Sciatic nerve (tissue), 2 donors: ENCODE data around the gene PIGL. TPM values are rescaled to one million over a fixed set of nuclear protein-coding genes. Genes with fewer than 3 reads are reported as not detected.

Experiments used
- ATAC-seq: fragments of 200-7000 bp; cut with Tn5 transposase; one replicate; pipeline ENCODE4 v1.9.1; 2020; ENCODE audit warnings: mild to moderate bottlenecking, moderate library complexity
- DNase-seq: peaks from one replicate; pipeline ENCODE4 v3.0.0-alpha.2; 2020; ENCODE audit warnings: low spot score
- intact Hi-C: fragments of 100-400 bp; cut with DNase I; formaldehyde crosslinking; loops from one replicate; pipeline ENCODE4 v1.14.2; 2022
- total RNA-seq: library from RNA; stranded (reverse); fragmentation: NEBNext Ultra II Directional; extraction: Animal tissue kit (Norgen Biotek cat#: 25700); gene quantifications from one replicate; pipeline ENCODE4 v1.2.1, GENCODE V29; 2021
- donor health status: DM: no; HTN: no; CAD: no.
- donor health status: DM: no; HTN: no; CAD: no.

PIGL gene
- total RNA-seq, 1 donor from 2014 or later, result 54.7 TPM

DNA sequence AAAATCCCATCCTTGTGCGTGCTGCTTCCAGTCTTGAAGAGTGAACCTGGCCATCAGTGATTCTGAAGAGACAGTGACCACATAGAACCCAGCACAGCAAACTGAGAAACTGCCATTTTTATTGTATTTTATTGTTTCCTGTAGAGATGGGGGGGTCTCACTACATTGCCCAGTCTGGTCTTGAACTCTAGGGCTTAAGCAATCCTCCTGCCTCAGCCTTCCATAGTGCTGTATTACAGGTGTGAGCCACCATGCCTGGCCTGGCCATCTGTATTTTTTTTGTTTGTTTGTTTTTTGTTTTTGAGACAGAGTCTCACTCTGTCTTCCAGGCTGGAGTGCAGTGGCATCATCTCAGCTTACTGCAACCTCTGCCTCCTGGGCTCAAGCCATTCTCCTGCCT is 122.4 kb downstream of the PIGL start:
- intact Hi-C loops, result no loop called here
- DNase-seq (no peak), ATAC-seq (no peak)

DNA sequence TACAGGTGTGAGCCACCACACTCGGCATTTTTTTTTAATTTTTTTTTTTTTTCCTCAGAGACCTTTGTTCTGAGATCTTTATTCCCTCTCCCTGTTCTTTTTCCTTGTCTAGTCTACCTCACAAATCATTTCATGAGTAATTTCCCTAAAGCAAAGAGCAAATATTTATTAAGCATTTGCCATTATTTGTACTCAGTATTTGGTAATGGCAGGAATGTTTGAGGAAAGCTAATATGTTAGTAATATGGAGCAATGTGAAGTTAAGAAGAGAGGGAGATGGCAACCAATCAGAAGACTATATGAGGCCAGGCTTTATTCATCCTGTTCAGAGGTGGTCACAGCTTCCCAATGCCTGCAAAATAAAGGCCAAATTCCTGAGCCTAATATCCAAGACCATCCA is 122.9 kb downstream of the PIGL start:
- ATAC-seq, result no peak
- no peak for DNase-seq
- intact Hi-C loops, result no loop called here

DNA sequence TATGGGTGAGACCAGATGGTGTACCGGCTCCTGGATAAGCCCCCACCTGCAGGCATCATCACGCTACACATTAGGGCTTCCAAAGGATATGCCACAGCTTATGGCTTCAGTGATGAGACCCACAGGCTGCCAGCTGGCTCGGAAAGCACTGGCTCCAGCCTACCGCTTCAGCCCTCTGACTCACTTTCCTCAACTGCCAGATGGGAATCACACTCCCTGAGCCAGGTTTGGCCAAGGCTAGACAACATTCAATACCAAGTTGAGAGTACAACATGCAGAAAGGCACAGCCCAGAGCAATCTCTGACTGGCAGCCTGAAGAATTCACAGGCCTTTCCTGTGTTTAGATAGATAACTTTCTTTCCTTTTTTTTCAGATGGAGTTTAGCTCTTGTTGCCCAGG is 126.0 kb downstream of the PIGL start:
- intact Hi-C loops, result no loop called here
- ATAC-seq (peak; percentile 28), DNase-seq (no peak)

DNA sequence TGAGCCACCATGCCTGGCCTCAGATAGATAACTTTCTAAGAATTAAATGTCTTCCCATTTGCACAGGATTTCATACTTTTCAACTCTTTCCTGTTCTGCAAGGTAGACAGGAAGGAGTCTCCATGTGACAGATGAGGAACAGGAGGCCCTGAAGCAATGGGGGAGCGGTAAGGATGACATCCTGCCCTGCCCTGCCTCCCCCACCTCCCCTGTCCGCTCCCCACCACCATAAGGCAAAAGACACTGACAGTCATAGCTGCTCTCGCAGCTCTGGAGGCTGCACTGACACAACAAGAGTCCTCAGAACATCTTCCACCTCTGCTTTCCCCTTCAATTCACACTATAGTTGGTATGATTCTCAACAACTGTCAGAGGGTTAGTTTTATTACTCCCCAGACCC is 126.6 kb downstream of the PIGL start:
- no peak for DNase-seq
- intact Hi-C loops, result no loop called here
- no peak for ATAC-seq

DNA sequence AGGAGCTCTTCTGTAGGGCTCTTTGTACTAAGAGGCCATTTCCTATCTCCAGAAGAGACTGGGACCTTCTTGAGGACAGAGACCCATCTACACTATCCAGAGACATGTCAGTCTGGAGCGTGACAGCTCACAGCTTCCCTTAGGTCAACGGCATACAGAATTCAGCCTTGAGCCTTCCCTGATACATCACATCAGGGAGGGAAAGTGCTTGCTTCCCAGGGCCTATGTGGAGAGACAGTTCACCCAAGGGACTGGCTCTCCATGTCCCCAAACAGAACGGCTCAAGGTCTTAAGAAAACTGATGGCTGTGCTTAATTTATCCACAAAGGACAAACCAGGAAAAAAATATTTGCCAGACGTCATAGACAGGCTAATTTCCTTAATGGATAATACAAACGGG is 128.6 kb downstream of the PIGL start:
- DNase-seq (no peak), ATAC-seq (no peak)
- intact Hi-C loops, result no loop called here

DNA sequence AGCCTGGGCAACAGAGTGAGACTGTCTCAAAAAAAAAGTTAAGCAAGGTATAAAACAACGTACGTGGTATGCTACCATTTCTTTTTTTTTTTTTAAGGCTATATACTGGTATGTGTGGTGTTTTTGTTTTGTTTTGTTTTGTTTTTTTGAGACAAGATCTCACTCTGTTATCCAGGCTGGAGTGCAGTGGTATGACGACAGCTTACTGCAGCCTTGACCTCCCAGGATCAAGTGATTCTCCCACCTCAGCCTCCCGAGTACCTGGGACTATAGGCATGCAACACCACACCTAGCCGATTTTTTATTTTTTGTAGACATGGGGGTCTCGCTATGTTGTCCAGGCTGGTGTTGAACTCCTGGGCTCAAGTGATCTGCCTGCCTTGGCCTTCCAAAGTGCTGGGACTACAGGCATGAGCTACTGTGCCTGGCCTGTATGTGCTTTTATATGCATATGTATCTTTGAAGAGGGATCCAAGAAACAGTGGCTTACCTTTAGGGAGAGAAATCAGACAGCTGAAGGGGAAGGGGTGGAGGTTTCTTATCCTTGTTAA is 129.8 kb downstream of the PIGL start:
- ATAC-seq, result no peak
- no peak for DNase-seq
- intact Hi-C loops, result no loop called here

DNA sequence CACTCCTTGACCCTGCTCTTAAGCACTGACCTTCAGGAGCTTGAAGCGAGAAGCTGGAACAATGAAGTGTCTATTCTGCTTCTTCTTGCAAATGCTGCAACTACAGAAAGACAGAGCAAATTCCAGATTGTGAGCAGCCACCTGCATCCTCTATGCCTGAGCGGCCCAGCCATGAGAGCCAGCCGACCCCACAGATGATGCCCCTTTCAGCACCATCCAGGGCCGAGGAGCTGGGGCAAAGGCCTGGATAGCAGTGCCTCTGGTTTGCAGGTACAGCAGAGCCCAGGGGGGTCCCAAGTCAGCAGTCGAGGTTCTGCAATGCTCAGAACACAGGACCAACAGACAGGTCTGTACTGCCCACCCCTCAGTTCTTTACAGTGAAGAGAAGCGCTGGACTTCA is 131.6 kb downstream of the PIGL start:
- ATAC-seq (no peak), DNase-seq (no peak)
- intact Hi-C loops, result no loop called here

DNA sequence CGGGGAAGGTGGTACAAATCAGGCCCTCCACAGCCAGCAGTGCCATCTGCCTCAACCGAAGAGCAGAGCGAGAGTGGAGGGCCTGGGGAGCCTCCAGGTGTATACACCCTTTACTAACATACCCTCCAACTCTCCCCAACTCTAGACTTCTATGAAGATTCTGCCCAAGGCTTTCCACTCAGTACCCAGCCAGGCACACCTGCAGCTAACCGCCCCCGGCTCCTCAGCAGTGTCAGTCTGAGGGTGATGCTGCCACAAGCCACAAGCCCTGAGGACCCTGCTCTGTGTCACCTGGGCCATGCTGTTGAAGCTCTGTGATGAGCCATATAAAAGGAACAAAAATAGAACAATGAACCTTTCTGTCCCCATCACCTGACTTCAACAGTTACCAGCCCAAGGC is 132.4 kb downstream of the PIGL start:
- no peak for ATAC-seq
- DNase-seq, result no peak
- intact Hi-C loops, result no loop called here

DNA sequence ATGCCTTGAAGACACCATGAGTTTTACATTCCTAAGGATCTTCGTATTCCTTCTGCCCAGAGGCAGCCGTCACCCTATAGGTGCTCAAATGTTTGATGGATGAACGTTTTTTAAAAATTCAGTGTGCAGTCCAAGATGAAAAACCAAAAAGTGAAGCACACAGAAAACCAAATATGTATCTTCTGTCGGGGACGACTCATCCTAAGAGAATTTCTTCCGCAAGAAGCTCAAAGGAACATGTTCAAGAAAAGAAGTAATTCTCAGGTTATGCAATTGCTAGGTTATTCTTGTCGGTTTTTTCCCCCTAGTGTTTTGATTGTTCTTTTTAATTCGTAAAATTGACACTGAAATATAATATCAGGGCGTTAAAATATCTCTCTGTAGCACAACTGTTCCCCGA is 134.8 kb downstream of the PIGL start:
- ATAC-seq (no peak), DNase-seq (no peak)
- intact Hi-C loops, result no loop called here

DNA sequence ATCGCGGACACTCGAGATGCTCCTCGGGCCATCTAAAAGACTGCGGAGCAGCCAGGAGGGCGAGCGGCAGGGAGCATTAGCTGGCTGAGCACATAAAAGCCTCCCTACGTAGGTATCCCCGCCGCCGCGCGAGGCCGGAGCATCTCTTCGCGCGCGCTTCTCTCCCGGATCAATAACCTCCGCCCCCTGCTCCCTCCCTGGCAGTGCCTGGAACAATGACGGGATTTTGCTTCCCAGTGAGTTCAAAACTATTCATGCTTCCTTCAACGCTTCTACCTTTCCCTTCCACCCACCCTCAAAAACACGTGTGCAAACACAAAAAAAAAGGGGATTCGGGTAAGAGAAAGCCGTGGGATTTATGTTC is 135.3 kb downstream of the PIGL start:
- DNase-seq (no peak), ATAC-seq (peak; percentile 60)
- intact Hi-C loops, result no loop called here

DNA sequence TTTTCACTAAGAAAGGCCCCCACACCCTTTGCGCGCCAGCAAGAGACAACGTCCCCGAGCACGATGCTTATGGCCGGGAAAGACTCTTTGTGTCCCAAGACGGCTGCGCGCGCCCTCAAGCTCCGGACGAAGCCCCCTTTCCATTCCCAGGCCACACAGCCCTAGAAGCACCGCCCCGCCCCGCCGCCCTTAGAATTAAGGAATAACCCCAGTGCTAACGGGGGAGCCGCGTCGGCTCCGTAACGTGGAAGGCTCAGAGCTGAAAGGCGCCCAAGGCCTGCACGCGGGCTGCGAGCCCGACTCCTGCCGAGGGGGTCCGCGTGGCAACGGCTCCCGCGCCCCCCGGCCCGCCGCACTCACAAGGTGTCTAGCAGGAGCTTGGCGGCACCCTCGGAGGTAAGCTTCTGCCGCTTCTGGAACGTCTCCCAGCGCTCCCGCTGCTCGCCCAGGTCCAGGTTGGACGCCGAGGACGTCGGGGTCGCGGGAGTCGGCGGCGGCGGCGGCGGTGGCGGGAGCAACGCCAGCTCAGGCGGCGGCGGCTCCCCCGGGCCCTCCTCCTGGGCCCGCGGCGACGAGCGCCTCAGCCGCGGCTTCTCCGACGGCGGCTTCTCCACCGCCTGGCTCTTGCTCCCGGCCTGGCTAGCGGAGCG is 135.8 kb downstream of the PIGL start:
- peak; percentile 58 for ATAC-seq
- intact Hi-C loops, result no loop called here
- DNase-seq, result peak; percentile 64

DNA sequence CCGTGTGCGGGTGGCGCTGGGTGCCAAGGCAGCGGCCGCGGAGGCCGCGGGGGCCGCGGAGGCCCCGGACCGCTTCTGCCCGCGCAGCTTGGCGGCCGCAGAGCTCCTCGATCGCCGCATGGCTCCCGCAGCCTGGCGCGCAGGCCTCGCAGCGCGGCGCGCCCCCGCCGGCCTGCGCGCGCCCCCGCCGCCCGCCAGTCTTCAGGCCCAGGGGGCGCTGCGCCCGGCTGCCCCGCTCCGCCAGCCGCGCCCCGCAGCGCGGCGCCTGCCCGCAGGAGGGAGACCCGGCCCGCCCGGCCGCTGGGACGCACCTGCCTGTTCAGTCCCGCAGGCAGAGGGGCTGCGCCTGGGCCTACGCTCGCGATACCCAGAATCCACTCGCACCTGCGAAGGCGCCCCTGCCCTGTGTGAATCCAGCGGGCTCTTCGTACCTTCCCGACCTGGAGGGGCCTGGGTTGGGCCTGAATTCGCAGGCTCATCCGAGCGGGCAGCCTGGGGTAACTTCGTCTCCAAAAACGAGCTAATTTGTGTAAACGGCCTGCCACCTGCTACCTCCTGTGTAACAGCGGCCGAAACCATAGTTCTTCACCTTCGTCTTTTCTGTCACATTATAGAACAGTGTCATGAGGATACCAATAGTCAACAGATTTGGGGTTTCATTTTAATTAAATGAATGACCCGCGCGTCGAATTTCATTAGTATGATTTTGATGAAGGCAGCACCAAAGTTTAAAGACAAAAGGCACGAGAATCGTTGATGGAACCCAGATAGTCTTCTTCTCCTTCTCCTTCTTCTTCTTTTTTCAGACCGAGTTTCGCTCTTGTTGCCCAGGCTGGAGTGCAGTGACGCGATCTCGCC is 136.5 kb downstream of the PIGL start, which contains the start of gene CENPV:
TSS of gene CENPV (minus strand) at position 153 of the 858 bp plus-strand sequence. CDS start at position 120, 33 bp downstream.
- ATAC-seq (peak; percentile 27), DNase-seq (peak; percentile 61)
- intact Hi-C loops, result no loop called here

DNA sequence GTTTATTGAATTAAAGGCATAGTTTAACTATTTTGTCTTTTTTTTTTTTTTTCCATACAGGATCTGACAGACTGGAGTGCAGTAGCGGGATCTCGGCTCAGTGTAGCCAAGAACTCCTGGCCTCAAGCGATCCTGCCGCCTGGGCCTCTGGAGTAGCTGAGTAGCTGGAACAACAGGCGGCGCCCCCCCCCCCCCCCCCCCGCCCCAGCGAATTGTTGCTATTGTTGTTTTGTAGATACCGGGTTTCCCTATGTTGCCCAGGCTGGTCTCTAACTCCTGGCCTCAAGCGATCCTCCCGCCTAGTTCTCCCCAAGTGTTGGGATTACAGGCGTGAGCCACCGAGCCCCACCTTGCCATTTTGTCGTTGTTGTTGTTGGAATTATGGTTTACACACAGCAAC is 137.6 kb downstream of the PIGL start:
- ATAC-seq, result no peak
- no peak for DNase-seq
- intact Hi-C loops, result no loop called here

DNA sequence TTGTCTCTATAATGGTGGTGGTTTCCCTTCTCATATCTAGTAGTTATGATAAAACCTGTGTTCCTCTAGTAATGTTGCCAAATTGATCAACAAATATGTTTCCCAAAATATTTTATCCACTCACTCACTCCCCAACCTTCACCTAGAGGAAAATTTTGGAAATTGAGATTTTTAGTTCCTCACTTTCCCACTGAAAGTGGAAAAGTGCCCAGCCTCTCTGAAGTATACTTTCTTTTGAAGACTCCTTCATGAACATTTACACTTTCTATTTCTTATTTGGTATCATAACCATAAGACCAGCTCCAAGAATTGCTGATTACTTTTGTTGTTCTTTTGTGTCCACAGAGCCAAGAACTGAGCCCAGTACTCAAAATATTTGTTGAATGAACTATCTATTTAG is 141.4 kb downstream of the PIGL start:
- intact Hi-C loops, result no loop called here
- ATAC-seq, result no peak
- DNase-seq, result no peak

DNA sequence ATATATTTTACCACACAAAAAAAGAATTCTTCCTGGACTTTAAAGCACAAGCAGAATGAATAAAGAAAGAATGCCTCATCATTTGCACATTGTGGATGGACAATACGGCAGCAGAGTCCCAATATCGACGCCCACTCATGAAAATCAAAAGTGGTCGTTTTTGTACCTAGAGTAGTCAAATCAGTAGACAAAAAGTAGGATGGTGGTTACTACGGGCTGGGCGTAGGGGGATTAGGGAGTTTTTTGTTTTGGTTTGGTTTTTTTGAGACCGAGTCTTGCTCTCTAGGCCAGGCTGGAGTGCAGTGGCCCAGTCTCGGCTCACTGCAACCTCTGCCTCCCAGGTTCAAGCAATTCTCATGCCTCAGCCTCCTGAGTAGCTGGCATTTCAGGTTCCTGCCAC is 144.9 kb downstream of the PIGL start:
- intact Hi-C loops, result no loop called here
- ATAC-seq (no peak), DNase-seq (no peak)

DNA sequence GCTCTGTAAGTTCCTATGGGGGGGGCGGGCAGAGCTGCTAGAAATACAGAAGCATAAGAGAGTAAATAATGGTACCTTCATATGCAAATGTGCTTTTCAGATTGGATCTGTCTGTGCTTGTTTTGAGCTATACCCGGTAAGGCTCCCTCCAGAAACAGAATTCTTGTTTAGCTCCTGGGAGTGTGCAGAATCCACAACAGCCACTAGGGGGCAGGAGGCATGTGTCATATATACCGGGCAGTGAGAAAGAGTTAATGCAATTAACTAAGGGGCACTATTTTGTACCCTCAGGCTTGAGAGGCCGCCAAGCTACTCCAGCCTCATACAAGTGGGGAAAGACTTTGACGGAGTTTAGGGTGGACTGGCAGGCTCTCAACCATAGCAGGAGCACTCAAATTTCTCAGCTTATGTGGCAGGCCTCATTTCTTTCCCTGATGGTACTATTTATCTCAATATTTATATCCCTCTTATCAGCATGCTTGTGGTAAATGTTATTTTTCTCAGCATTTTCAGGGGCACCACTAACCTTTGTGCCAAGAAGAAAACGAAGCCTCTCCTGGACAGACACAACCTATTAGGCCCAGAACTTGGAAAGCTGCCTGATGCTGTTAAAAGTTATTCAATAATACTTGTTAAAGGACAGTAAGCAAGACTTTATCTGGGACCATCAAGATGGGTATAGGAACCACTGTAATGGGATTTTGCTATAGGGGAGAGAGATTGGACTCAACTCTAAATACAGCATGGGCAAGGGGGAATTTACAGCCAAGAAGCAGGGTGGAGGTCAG is 146.9 kb downstream of the PIGL start:
- intact Hi-C loops, result no loop called here
- peak; percentile 83 for DNase-seq
- peak; percentile 87 for ATAC-seq

DNA sequence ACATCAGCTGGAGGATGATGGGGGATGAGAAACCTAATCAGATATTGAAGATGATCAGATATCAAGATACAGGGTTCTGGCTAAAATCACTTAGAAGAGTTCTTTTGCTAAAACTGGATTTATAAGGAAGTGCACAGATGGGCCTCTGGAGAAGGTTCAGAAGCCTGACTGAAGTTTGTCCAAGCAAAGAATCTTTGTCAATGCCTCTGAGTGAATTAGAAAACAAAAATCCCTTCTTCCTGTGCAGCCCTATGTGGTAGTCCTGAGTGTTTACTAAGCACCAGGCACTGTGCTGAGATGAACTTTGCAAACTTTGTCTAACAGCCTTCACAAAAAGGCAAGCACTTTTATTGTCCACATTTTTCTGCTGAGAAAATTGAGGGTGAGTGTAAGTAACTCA is 147.6 kb downstream of the PIGL start:
- ATAC-seq, result peak; percentile 38
- DNase-seq, result no peak
- intact Hi-C loops, result no loop called here

DNA sequence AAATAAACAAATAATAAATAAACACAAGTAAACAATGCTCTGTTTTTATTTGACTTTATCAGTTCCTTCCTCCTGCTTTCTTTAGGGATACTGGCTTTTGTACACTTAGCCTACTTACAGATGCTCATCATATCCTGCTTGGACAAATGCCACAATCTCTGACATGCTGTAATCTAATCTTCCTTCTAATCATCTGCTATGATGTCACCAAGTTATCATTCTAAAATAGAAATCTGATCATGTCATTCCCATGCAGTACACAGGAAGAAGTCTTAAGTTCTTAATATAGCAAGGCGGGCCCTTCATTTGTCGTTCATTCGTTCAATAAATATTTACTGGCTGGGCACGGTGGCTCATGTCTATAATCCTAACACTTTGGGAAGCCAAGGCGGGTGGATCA is 154.7 kb downstream of the PIGL start:
- ATAC-seq, result no peak
- DNase-seq, result no peak
- intact Hi-C loops, result no loop called here

DNA sequence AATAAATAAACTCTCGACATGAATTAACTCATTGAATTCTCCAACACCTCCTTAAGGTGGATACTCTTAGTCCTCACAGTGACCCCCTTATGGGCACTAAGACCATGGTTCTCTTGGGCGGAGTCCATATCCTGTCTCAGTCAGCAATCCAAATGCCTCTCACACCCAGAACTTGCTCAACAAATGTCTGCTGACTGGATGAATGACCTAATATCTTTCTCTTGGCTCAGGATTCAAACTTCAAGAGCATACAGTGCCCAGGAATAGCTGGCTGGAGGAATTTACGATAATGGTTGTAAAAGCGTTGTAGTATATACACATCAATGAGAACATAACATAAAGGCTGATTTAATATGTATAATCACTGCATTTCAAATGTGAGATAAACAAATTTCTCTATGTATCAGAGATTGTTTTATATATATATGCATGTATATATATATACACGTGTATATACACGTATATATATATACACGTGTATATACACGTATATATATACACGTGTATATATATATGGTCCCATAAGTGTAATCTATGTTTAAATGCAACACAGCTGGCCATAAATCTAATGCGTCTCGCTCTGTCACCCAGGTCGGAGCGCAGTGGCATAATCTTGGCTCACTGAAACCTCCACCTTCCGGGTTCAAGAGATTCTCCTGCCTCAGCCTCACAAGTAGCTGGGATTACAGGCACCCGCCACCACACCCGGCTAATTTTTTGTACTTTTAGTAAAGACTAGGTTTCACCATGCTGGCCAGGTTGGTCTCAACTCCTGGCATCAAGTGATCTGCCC is 157.3 kb downstream of the PIGL start:
- intact Hi-C loops, result no loop called here
- DNase-seq (no peak), ATAC-seq (peak; percentile 81)
